H1 (cell line): ENCODE results near the gene MFNG. TPM values are rescaled to one million over a fixed set of nuclear protein-coding genes. Genes with fewer than 3 reads are reported as not detected.

Experiments
- CTCF ChIA-PET: fragments of 300-600 bp; sonication (Branson Sonifier 250); formaldehyde crosslinking; loops from one replicate; lab custom pipeline; 2021; ENCODE audit not compliant: partially characterized antibody; lab: Charles Lee
- POLR2A ChIA-PET: fragments of 300-600 bp; sonication (Branson Sonifier 250); formaldehyde crosslinking; loops from one replicate; lab custom pipeline; 2021; ENCODE audit warnings: inconsistent platforms; ENCODE audit not compliant: partially characterized antibody; lab: Charles Lee
- DNase-seq, 2 experiments: peaks; one replicate each; pipeline versions ENCODE4 v3.0.0 to v3.0.0-alpha.2; 2010 to 2022; ENCODE audit warnings: low spot score in 2 of 2, low read depth in 1 of 2, mixed read lengths in 1 of 2
- FAIRE-seq: peaks from 2 replicates; lab custom pipeline; 2011; peaks lifted over from hg19 to GRCh38; lab: Jason Lieb, UNC
- H2AFZ ChIP-seq: 2 replicates; pipeline ENCODE4 v1.8.1; 2012; ENCODE audit warnings: low read length, inconsistent platforms
- H2AK5ac ChIP-seq: 2 replicates; pipeline ENCODE4 v1.6.1; 2013; ENCODE audit warnings: low read depth, low read length
- H2BK120ac ChIP-seq: replicated peaks from 2 replicates; pipeline ENCODE3; 2013; ENCODE audit warnings: low read depth, low read length, inconsistent platforms
- H2BK12ac ChIP-seq: 2 replicates; pipeline ENCODE4 v1.6.1; 2013; ENCODE audit warnings: low read depth, low read length
- H2BK15ac ChIP-seq: 2 replicates; pipeline ENCODE4 v1.6.1; 2013; ENCODE audit warnings: low read length
- H2BK20ac ChIP-seq: 2 replicates; pipeline ENCODE4 v1.6.1; 2013; ENCODE audit warnings: low read length
- H2BK5ac ChIP-seq: 2 replicates; pipeline ENCODE4 v1.6.1; 2013; ENCODE audit warnings: low read depth, low read length
- H3K14ac ChIP-seq: 2 replicates; pipeline ENCODE4 v1.6.1; 2013; ENCODE audit warnings: inconsistent platforms; ENCODE audit not compliant: insufficient read length
- H3K18ac ChIP-seq: 2 replicates; pipeline ENCODE4 v1.6.1; 2013; ENCODE audit warnings: low read length; ENCODE audit errors: extremely low read depth
- H3K23ac ChIP-seq: 2 replicates; pipeline ENCODE4 v1.6.1; 2013; ENCODE audit warnings: inconsistent platforms; ENCODE audit not compliant: insufficient read length
- H3K23me2 ChIP-seq: 2 replicates; pipeline ENCODE4 v1.6.1; 2013; ENCODE audit warnings: low read depth, low read length
- H3K27ac ChIP-seq: 2 replicates; pipeline ENCODE4 v1.6.1; 2011; ENCODE audit warnings: low read depth, low read length, inconsistent platforms
- H3K27me3 ChIP-seq, 4 experiments: replicated peaks in 1 of 4; 1 replicate in 1 of 4; 2 replicates in 3 of 4; pipeline versions ENCODE4 v1.6.1 to v1.8.1; 2011 to 2013; ENCODE audit warnings: low read length in 3 of 4, mild to moderate bottlenecking in 3 of 4, inconsistent platforms in 2 of 4, mixed read lengths in 2 of 4, moderate library complexity in 1 of 4; ENCODE audit not compliant: control insufficient read depth in 3 of 4, insufficient read depth in 3 of 4; ENCODE audit errors: extremely low read depth in 1 of 4
- H3K36me3 ChIP-seq, 4 experiments: 2 replicates each; pipeline versions ENCODE4 v1.6.1 to v1.8.1; 2011 to 2013; ENCODE audit warnings: mild to moderate bottlenecking in 4 of 4, low read length in 3 of 4, moderate library complexity in 2 of 4, control low read depth in 1 of 4, inconsistent platforms in 1 of 4; ENCODE audit not compliant: insufficient read depth in 4 of 4, control insufficient read depth in 2 of 4
- H3K4ac ChIP-seq: replicated peaks from 2 replicates; pipeline ENCODE3; 2013; ENCODE audit warnings: low read length, low read depth, mixed read lengths, inconsistent platforms; ENCODE audit not compliant: insufficient read length
- H3K4me1 ChIP-seq, 4 experiments: replicated peaks in 1 of 4; 1 replicate in 1 of 4; 2 replicates in 3 of 4; pipeline versions ENCODE4 v1.6.1 to v1.8.1; 2011 to 2013; ENCODE audit warnings: low read length in 3 of 4, inconsistent platforms in 2 of 4, mixed read lengths in 1 of 4; ENCODE audit not compliant: insufficient read depth in 4 of 4, control insufficient read depth in 3 of 4
- H3K4me2 ChIP-seq, 2 experiments: 2 replicates each; pipeline versions ENCODE4 v1.6.1 to v1.8.1; 2011 to 2013; ENCODE audit warnings: low read depth in 2 of 2, low read length in 2 of 2, control low read depth in 1 of 2, inconsistent platforms in 1 of 2, mild to moderate bottlenecking in 1 of 2; ENCODE audit not compliant: insufficient read depth in 1 of 2
- H3K4me3 ChIP-seq, 4 experiments: fragments of 200-600, 300-600 bp in 1 of 4; sonication (generic), shearing (Covaris generic), sonication (Bioruptor Twin) in 1 of 4; 2 replicates each; pipeline versions ENCODE4 v1.5.1 to v1.8.1; 2011 to 2016; ENCODE audit warnings: low read length in 4 of 4, low read depth in 3 of 4, control low read depth in 2 of 4, inconsistent platforms in 2 of 4, mild to moderate bottlenecking in 2 of 4, mixed read lengths in 1 of 4, moderate library complexity in 1 of 4; ENCODE audit not compliant: insufficient read depth in 2 of 4; ENCODE audit errors: extremely low read depth in 1 of 4
- H3K56ac ChIP-seq: replicated peaks from 2 replicates; pipeline ENCODE3; 2013; ENCODE audit warnings: low read depth, mild to moderate bottlenecking, mixed read lengths, low read length, inconsistent platforms; ENCODE audit not compliant: insufficient read length
- H3K79me1 ChIP-seq: 2 replicates; pipeline ENCODE4 v1.6.1; 2013; ENCODE audit warnings: low read depth, low read length, control low read depth
- H3K79me2 ChIP-seq, 2 experiments: 2 replicates each; pipeline versions ENCODE4 v1.6.1 to v1.8.1; 2012 to 2013; ENCODE audit warnings: low read length in 2 of 2, mild to moderate bottlenecking in 2 of 2, inconsistent platforms in 1 of 2; ENCODE audit not compliant: insufficient read depth in 2 of 2, control insufficient read depth in 1 of 2
- H3K9ac ChIP-seq, 4 experiments: replicated peaks in 1 of 4; 1 replicate in 1 of 4; 2 replicates in 3 of 4; pipeline versions ENCODE4 v1.6.1 to v1.8.1; 2011 to 2013; ENCODE audit warnings: low read depth in 3 of 4, low read length in 3 of 4, control low read depth in 2 of 4, mild to moderate bottlenecking in 2 of 4, moderate library complexity in 2 of 4, inconsistent platforms in 1 of 4; ENCODE audit errors: extremely low read depth in 1 of 4
- H3K9me3 ChIP-seq, 2 experiments: 2 replicates each; pipeline versions ENCODE4 v1.6.1 to v1.8.1; 2012 to 2013; ENCODE audit warnings: mild to moderate bottlenecking in 2 of 2, moderate library complexity in 2 of 2, control low read depth in 1 of 2, inconsistent platforms in 1 of 2, low read depth in 1 of 2, low read length in 1 of 2, mixed read lengths in 1 of 2; ENCODE audit not compliant: insufficient read depth in 2 of 2
- H4K20me1 ChIP-seq, 2 experiments: replicated peaks in 1 of 2; 2 replicates each; pipeline versions ENCODE3 to v1.8.1; 2011 to 2013; ENCODE audit warnings: inconsistent platforms in 2 of 2, low read length in 2 of 2, mild to moderate bottlenecking in 1 of 2; ENCODE audit not compliant: insufficient read depth in 2 of 2, control insufficient read depth in 1 of 2
- H4K5ac ChIP-seq: 2 replicates; pipeline ENCODE4 v1.6.1; 2013; ENCODE audit warnings: low read length, low read depth, mixed read lengths, inconsistent platforms; ENCODE audit not compliant: insufficient read length
- H4K8ac ChIP-seq: 2 replicates; pipeline ENCODE4 v1.8.0; 2013; ENCODE audit warnings: mild to moderate bottlenecking, moderate library complexity, low read length, inconsistent platforms; ENCODE audit not compliant: insufficient read depth; ENCODE audit errors: extremely low read depth
- H4K91ac ChIP-seq: replicated peaks from 2 replicates; pipeline ENCODE3; 2013; ENCODE audit warnings: low read length, mixed read lengths, inconsistent platforms; ENCODE audit not compliant: insufficient read length
- CTCF ChIP-seq, 3 experiments: IDR thresholded peaks; 1 replicate in 2 of 3; 2 replicates in 1 of 3; pipeline versions ENCODE4 v1.5.1 to v1.6.1; 2011; ENCODE audit warnings: low read length in 3 of 3, mild to moderate bottlenecking in 3 of 3, inconsistent platforms in 2 of 3, low read depth in 1 of 3, moderate library complexity in 1 of 3; ENCODE audit not compliant: insufficient read depth in 1 of 3; ENCODE audit errors: control extremely low read depth in 1 of 3
- GTF2F1 ChIP-seq: IDR thresholded peaks from 2 replicates; pipeline ENCODE4 v1.6.1; 2012; ENCODE audit warnings: low read depth, low read length, improper control_type of control experiment, borderline replicate concordance
- MAX ChIP-seq: IDR thresholded peaks from 2 replicates; pipeline ENCODE4 v1.6.1; 2012; ENCODE audit warnings: inconsistent platforms
- WGBS, 2 experiments: shearing (Covaris generic) in 1 of 2; methylation state at CpG; one replicate each; pipeline versions ENCODE4 v1.1.6 to v1.1.7; 2013 to 2015; ENCODE audit warnings: low lambda C conversion rate in 2 of 2, mixed read lengths in 2 of 2, inconsistent platforms in 1 of 2, low coverage in 1 of 2, missing lambda C conversion rate in 1 of 2; ENCODE audit not compliant: insufficient replicate concordance in 2 of 2, insufficient coverage in 1 of 2, insufficient read length in 1 of 2; ENCODE audit errors: extremely low coverage in 1 of 2, missing lambda C conversion rate in 1 of 2; 5-methylcytosine and 5-hydroxymethylcytosine counted together
- polyA plus RNA-seq, 7 experiments: library from polyadenylated mRNA; depleted of rRNA in 3 of 7; stranded (reverse) in 5 of 7; unstranded in 2 of 7; fragments of >200 nt in 5 of 7; fragments of 200-250 nt in 2 of 7; gene quantifications; 1 replicate in 5 of 7; 2 replicates in 1 of 7; 4 replicates in 1 of 7; pipeline versions ENCODE4 v1.2.1 to v1.2.3, GENCODE V29; 2011 to 2013; ENCODE audit warnings: missing spikeins in 2 of 7, mixed read lengths in 2 of 7
- total RNA-seq: library from RNA; stranded (reverse); fragmentation: NEBNext Ultra II Directional; extraction: Animal tissue kit (Norgen Biotek cat#: 25700); gene quantifications from 2 replicates; pipeline ENCODE4 v1.2.1, GENCODE V29; 2021

The MFNG gene
- total and polyA plus RNA-seq, 2 of the 8 experiments (the other 6 are each of a cell fraction or from before 2014, with no cell fraction given): 1.7 to 5.5 TPM

DNA sequence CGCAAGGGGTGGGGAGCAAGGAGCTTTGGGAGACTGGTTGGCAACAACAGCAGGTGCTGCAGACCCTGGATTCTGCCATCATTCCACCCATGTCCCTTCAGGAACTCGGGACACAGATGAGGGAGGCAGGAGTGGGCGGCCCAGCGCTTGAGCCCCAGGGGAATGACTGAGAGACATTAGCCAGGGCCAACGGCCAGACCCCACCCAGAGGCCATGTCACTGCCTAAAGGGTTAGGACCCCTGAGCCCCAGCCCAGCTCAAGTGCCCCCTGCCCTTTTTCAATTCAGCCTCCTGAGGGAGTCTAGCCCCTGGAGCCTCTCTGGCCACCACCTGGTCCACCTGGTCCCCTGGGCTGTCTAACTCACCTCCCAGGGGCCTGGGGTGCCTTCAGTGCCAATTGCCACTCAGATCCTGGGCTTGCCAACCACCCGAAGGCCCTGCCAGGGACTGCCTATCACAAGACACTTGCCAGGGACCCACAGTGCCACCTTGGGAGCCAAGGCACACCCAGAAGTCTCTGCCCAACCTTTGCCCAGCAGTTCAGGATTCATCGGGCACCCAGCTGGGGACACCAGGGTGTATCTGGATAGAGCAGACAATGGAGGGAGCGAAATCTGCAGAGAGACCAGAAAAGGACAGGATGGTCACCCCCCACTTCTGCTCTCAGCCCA is 16.6 kb downstream of the MFNG start:
- Histone ChIP-seq H4K20me1 (no peaks in the 10 kb centered on the region), H3K23ac (no peak overlapping the region), H3K79me1 (no peaks in the 10 kb centered on the region), H2BK12ac (no peak overlapping the region), H3K23me2 (no peaks in the 10 kb centered on the region; the same call in 1 of the 2 replicates), H3K9me3 (no peaks in the 10 kb centered on the region), H2BK120ac (no peak overlapping the region), H4K8ac (no peak overlapping the region), H4K91ac (no peak overlapping the region), H2AK5ac (no peak overlapping the region), H2BK5ac (no peak overlapping the region), H3K56ac (no peak overlapping the region), H3K4ac (no peak overlapping the region), H3K14ac (no peak overlapping the region), H3K79me2 (no peaks in the 10 kb centered on the region), H3K4me2 (no peak overlapping the region), H2BK20ac (no peak overlapping the region), H2BK15ac (no peak overlapping the region), H3K27ac (no peak overlapping the region), H2AFZ (no peak overlapping the region), H4K5ac (no peak overlapping the region), H3K4me3 (no peak overlapping the region), H3K36me3 (no peaks in the 10 kb centered on the region; a peak in 1 of 8 replicates), H3K27me3 (no peaks in the 10 kb centered on the region; a peak in 1 of 7 replicates), H3K4me1 (no peaks in the 10 kb centered on the region; a peak in 3 of 7 replicates), H3K9ac (no peak overlapping the region), H3K18ac (no peak overlapping the region)
- ChIA-PET POLR2A (no interaction called here), CTCF (interaction anchor here (0.9 to 14.2 kb wide), 6 partner anchors 13 to 210 kb away, joined by 3 to 312 read pairs (median 4); partner anchors contain the start of gene MFNG)
- FAIRE-seq (no peak), DNase-seq (no peak)
- WGBS, 2 experiments: 87% methylated on average over 8 of the region's 8 CpGs; no CpG with 5 or more reads in 1 of the 2 experiments
- TF ChIP-seq MAX (no peak), CTCF (IDR thresholded peaks at IDR 0.05; ENCODE audit: control extremely low read depth in 1 of 3, insufficient read depth in 1 of 3, low read depth in 1 of 3, low read length in 3 of 3) (no peak), GTF2F1 (no peak)
